ENCODE measurements around the gene CYB561. TPM values are rescaled to one million over a fixed set of nuclear protein-coding genes. Genes with fewer than 3 reads are reported as not detected.

Gene CYB561
- total RNA-seq, 4 donors from 2014 or later = 2.2 to 6.5 (median 3.9) TPM

DNA sequence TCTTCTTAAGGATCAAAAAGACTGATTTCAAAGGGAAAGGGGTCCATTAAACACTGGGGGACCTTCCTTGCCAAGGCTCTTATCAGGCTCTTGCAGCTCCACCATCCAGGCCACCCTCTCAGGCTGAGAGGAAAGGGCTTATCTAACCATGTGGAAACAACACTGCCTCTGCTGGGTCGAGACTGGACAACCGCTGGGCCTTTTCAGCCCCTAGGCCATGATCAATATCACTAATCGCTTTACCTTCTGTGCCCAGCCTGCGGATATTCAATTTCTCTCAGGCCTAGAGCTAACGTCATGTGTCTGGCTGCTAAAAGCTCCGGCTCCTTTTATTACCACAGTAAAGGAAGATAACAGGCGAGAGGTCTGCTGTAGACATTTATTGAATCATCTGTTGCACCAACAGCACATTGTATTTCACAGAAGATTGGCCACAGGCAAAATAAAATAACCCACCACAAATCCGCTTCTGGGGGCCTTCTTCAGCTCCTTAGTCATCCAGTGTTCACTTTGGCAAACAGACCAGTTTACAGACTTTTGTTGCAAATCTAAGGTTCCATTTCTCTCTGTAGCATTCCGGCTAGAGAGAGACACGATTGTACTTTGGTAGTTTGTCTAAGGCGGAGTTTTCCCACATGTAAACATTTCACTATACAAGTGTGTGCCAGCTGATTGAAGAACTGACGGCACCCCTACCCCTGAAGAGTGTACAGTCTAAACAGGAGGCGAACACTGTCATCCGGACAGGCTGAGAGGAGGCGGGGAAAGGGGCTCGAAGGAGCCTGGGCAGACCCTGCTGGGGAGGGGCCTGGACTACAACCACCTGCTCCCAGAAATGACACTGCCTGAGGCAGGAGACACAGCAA, 13.9 kb downstream of the CYB561 start:
- intact Hi-C loops (cut with DNase I; ENCODE audit: low total_unique reads) = no loop called here
- Histone ChIP-seq H3K27me3 (no peaks in the 10 kb centered on the region), H3K36me3 (no peaks in the 10 kb centered on the region), H3K27ac (no peak overlapping the region), H3K4me1 (peaks cover 17 to 21% of the 10 kb centered on the region in 2 donors), H3K4me3 (no peak overlapping the region), H3K9me3 (no peaks in the 10 kb centered on the region)
- no peak for DNase-seq
- ATAC-seq = no peak
- in situ Hi-C loops (cut with MboI; ENCODE audit: low sequenced_read_pairs in 4 of 4) = loop anchor here in 2 of 4 donors (10.0 to 25.0 kb wide), 3 partner anchors 53 to 405 kb away; partner anchors contain the start of genes FTSJ3 (in 1 of the 2), LIMD2 (in 1 of the 2), PSMC5 (in 1 of the 2) and SMARCD2 (in 1 of the 2)
- TF ChIP-seq POLR2A (IDR thresholded peaks at IDR 0.05) = no peak

DNA sequence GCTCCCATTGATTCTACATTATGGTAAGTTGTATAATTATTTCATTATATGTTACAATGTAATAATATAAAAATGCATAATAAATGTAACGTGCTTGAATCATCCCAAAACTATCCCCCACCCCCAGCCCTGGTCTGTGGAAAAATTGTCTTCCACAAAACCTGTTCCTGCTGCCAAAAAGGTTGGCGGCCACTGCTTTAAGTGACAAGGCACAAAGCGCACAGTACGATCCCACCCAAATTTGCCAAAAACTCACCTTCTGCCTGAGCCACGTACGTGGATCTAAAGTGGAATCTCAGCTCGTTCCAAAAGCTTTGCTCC, 14.5 kb downstream of the CYB561 start:
- no peaks in the 10 kb centered on the region for H3K27me3 ChIP-seq
- in situ Hi-C loops (cut with MboI; ENCODE audit: low sequenced_read_pairs in 4 of 4) = loop anchor here in 2 of 4 donors (10.0 to 25.0 kb wide), 3 partner anchors 53 to 406 kb away; partner anchors contain the start of genes FTSJ3 (in 1 of the 2), LIMD2 (in 1 of the 2), PSMC5 (in 1 of the 2) and SMARCD2 (in 1 of the 2)
- DNase-seq = no peak
- peaks cover 17 to 18% of the 10 kb centered on the region in 2 donors for H3K4me1 ChIP-seq
- H3K9me3 ChIP-seq = no peaks in the 10 kb centered on the region
- H3K4me3 ChIP-seq = no peak overlapping the region
- no peak overlapping the region for H3K27ac ChIP-seq
- TF ChIP-seq CTCF (IDR thresholded peaks at IDR 0.05 in 4 of 5, conservative IDR thresholded peaks at IDR 0.05 in 1 of 5) (no peak), POLR2A (IDR thresholded peaks at IDR 0.05) (no peak)
- no peak for ATAC-seq
- no peaks in the 10 kb centered on the region for H3K36me3 ChIP-seq
- intact Hi-C loops (cut with DNase I; ENCODE audit: low total_unique reads) = no loop called here

GRCh38 chr17:63430223-63430622, 15.9 kb downstream of the CYB561 start:
- in situ Hi-C loops (cut with MboI; ENCODE audit: low sequenced_read_pairs in 4 of 4) (loop anchor here in 2 of 4 donors (10.0 to 25.0 kb wide), 3 partner anchors 55 to 407 kb away; partner anchors contain the start of genes FTSJ3 (in 1 of the 2), LIMD2 (in 1 of the 2), PSMC5 (in 1 of the 2) and SMARCD2 (in 1 of the 2)), intact Hi-C loops (cut with DNase I; ENCODE audit: low total_unique reads) (no loop called here)
- Histone ChIP-seq H3K27me3 (no peaks in the 10 kb centered on the region), H3K4me3 (no peak overlapping the region), H3K9me3 (no peaks in the 10 kb centered on the region), H3K27ac (no peak overlapping the region), H3K4me1 (peaks cover 8 to 13% of the 10 kb centered on the region in 2 donors), H3K36me3 (no peaks in the 10 kb centered on the region)
- ATAC-seq (no peak), DNase-seq (no peak)
- TF ChIP-seq CTCF (IDR thresholded peaks at IDR 0.05 in 4 of 5, conservative IDR thresholded peaks at IDR 0.05 in 1 of 5) (no peak), POLR2A (IDR thresholded peaks at IDR 0.05) (no peak)

DNA sequence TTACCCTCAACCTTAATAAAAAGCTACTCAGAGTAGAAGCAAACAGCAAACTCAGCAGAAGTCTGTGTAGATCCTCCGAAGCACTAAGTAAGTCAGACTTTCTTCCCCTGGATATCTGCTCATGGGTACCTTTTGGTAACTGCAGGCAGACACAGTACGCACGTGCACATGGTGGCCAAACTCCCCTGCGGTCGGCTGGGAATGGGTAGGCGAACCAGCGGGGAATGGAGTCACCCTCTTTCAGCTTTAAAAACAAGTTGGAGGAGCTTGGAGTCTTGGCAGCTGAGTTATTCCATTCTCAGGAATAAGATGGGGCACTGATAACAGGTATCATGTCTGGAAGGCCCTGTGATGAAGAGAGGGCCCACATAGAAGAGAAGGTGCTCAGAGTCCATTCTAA, 16.3 kb downstream of the CYB561 start:
- DNase-seq = no peak
- no peaks in the 10 kb centered on the region for H3K9me3 ChIP-seq
- no peaks in the 10 kb centered on the region for H3K27me3 ChIP-seq

More for the DNA sequence above, 16.3 kb downstream of the CYB561 start:
- H3K36me3 ChIP-seq = no peaks in the 10 kb centered on the region
- no peak overlapping the region for H3K4me3 ChIP-seq
- in situ Hi-C loops (cut with MboI; ENCODE audit: low sequenced_read_pairs in 4 of 4) (loop anchor here in 3 of 4 donors (10.0 to 25.0 kb wide), 4 partner anchors 45 to 408 kb away; partner anchors contain the start of genes ACE (in 1 of the 3), FTSJ3 (in 1 of the 3), LIMD2 (in 1 of the 3) and PSMC5 (in 1 of the 3)), intact Hi-C loops (cut with DNase I; ENCODE audit: low total_unique reads) (loop anchor here (5.0 to 10.0 kb wide), 3 partner anchors 115 to 435 kb away; no protein-coding TSS in a partner anchor)
- ATAC-seq = no peak
- peaks cover 3 to 8% of the 10 kb centered on the region in 2 donors for H3K4me1 ChIP-seq
- TF ChIP-seq CTCF (IDR thresholded peaks at IDR 0.05 in 4 of 5, conservative IDR thresholded peaks at IDR 0.05 in 1 of 5) (no peak), POLR2A (IDR thresholded peaks at IDR 0.05) (no peak)
- no peak overlapping the region for H3K27ac ChIP-seq
